Lower leg skin (tissue), 4 donors: ENCODE measurements around the gene TBC1D24. TPM values are rescaled to one million over a fixed set of nuclear protein-coding genes. Genes with fewer than 3 reads are reported as not detected.

Experiments
- DNase-seq, 2 donors: peaks; one replicate each; pipeline ENCODE4 v3.0.0-alpha.2; 2019; ENCODE audit warnings: low spot score in 2 of 2
- H3K4me3 ChIP-seq: fragments of 200-600 bp; sonication (generic); 2 replicates; pipeline ENCODE4 v1.5.1; 2017; ENCODE audit warnings: mild to moderate bottlenecking, low read depth; ENCODE audit not compliant: poor library complexity, severe bottlenecking
- CTCF ChIP-seq, 3 donors: fragments of 450-650 bp; IDR thresholded peaks; one replicate each; pipeline ENCODE4 v1.5.1; 2016; ENCODE audit warnings: antibody characterized with exemption in 3 of 3, mild to moderate bottlenecking in 3 of 3, moderate library complexity in 2 of 3
- POLR2A ChIP-seq, 2 donors: fragments of 450-650 bp; IDR thresholded peaks; one replicate each; pipeline ENCODE4 v1.6.1; 2016 to 2017; ENCODE audit warnings: antibody characterized with exemption in 2 of 2, mild to moderate bottlenecking in 1 of 2, moderate library complexity in 1 of 2
- WGBS, 2 donors: methylation state at CpG; one replicate each; pipeline ENCODE4 v1.1.5; 2018; 5-methylcytosine and 5-hydroxymethylcytosine counted together
- intact Hi-C: fragments of 100-400 bp; cut with DNase I; formaldehyde crosslinking; loops from one replicate; pipeline ENCODE4 v1.15.0; 2023; ENCODE audit warnings: low total_unique reads
- total RNA-seq, 4 donors: library from RNA; depleted of rRNA; stranded (reverse); fragments of >200 nt; gene quantifications; one replicate each; pipeline ENCODE4 v1.1.0, GENCODE V29; 2016

Gene TBC1D24
- total RNA-seq, 4 donors from 2014 or later: 12.1 to 19.1 (median 15.3) TPM

DNA sequence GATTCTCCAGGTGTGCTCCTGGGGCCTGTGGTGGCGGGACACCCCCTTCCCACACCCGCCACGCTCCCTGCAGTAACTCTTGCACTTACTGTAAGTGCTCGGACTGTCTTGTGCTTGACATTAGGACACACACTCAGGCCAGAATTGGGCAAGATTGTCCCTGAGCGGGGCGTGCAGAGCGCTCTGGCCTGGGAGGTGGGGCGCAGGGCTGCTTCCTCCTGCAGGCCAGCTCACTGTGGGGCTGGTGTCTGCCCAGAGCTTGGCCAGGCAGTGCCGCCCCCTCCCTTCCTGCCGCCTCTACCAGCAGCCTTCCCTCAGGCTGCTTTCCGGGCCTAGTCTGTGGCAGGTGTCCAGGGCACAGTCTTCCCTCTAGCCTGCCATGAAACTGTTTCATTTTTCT, 32.7 kb downstream of the TBC1D24 start:
- DNase-seq: no peak
- 85 to 86% methylated on average over 8 to 11 of the region's 11 CpGs for WGBS, 2 donors
- TF ChIP-seq CTCF (IDR thresholded peaks at IDR 0.05) (no peak), POLR2A (IDR thresholded peaks at IDR 0.05) (no peak)
- no peak overlapping the region for H3K4me3 ChIP-seq
- intact Hi-C loops: loop anchor here (10.0 kb wide), 1 partner anchor 273 kb away; the partner anchor contains the start of gene DNASE1L2

DNA sequence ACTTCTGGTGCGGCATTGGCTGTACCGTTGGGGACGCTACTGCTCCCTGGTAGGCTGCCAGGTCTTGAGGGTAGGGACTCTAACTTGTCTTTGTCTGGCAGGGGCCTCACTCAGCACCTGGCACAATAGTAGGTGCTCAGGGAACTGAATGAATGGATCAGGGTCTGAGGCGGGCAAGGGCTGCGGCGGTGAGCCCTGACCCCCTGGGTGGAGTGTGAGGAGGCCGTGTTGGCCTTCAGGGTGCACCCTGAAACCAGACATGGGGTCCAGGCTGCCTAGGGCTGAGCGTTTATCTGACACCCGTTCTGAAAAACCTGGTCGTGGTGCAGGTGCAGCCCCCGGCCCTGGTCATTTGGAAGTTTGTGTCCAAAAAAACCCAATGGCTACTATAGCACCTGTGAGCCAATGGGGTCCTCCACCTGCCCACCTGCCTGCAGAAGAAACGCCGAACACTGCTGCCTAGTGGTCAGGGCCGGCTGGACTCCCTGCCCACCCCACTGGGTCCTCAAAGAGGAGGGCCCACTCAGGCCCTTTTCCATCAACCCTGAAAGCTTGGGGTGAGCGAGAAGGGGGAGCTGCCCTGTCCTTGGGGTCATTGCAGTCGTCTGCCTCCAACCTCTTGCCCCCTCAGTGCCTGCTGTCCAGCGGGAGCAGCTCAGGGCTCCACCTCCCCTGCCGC, 33.9 kb downstream of the TBC1D24 start:
- TF ChIP-seq POLR2A (IDR thresholded peaks at IDR 0.05): no peak
- TF ChIP-seq CTCF (IDR thresholded peaks at IDR 0.05): no peak
- 89 to 93% methylated on average over 17 to 18 of the region's 18 CpGs for whole genome bisulfite sequencing, 2 donors
- no peak overlapping the region for H3K4me3 ChIP-seq
- intact Hi-C loops: loop anchor here (10.0 kb wide), 1 partner anchor 274 kb away; the partner anchor contains the start of gene DNASE1L2
- DNase-seq: no peak

- WGBS, 2 donors: 37 to 52% methylated on average over 24 of the region's 24 CpGs
- intact Hi-C loops: no loop called here
- peak in 1 of 2 donors; percentile 96 for DNase-seq
- no peak overlapping the region for H3K4me3 ChIP-seq
- TF ChIP-seq CTCF (IDR thresholded peaks at IDR 0.05): no peak
- no peak for TF ChIP-seq POLR2A (IDR thresholded peaks at IDR 0.05)
These were observed 36.3 kb downstream of the TBC1D24 start for GRCh38 chr16:2511128-2511800.

DNA sequence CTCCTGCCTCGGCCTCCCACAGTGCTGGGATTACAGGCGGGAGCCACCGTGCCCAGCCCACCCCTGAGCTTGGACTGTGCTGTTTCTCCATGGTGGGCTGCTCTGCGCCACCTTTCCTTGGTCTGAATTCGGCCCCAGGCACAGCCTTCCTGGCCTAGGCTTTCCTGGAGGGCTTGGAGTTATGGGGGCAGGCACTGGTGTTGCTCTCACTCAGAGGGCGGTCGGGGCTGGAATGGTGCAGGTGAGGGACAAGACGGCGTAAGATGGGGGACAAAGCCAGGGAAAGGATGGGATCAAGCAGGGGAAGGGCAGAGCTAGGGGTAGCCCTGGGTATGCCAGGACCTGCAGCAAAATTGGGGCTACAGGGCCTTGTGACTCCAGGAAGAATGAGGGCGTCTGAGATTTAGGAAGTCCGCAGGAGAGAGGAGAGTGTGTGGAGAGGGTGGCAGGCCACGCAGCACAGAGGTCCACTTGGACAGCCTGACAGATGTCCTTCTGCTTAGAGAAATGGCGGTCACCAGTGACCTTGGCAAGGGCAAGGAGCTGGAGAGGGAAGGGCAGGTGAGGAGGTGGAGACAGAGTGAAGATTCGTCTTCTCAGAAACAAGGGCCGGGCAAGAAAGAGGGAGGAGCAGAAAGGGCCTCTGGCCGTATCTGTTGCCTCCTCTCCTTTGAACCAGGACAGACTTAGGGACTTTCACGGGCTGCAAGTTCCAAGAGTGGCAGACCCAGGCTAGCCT, 37.2 kb downstream of the TBC1D24 start:
- WGBS, 2 donors: 84 to 87% methylated on average over 17 of the region's 17 CpGs
- no peak for DNase-seq
- intact Hi-C loops: no loop called here
- TF ChIP-seq POLR2A (IDR thresholded peaks at IDR 0.05) (no peak), CTCF (IDR thresholded peaks at IDR 0.05) (no peak)
- H3K4me3 ChIP-seq: no peak overlapping the region

DNA sequence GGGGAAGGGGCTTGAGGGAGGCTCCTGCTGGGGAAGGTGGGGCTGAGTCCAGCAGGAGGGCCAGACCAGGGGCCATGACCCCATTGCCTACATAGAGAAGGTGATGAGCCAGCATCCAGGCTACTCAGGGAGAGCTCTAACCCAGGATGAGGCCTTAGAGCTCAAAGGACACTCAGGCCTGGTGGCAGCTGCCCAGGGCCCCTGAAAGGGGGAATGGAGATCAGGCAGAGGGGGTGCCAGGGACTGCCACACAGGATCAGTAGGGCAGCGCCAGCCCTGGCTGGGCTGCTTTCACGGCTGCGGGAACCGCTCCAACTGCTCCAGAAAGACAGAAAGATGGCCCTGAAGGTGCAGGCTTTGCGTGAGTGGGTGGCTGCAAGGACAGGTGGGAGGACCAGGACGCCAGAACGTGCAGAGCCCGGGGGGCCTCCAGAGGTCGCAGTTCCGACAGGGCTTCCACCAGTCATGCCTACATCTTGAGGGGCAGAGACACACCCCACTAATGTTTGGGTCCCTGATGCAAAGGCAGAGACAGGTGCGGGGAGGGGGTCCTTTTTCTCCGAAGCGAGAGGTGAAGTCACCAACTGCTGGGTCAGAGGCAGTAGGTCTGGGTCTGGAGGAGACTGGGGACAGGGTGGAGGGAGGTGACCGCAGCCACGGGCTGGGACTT, 37.9 kb downstream of the TBC1D24 start:
- no peak for TF ChIP-seq POLR2A (IDR thresholded peaks at IDR 0.05)
- TF ChIP-seq CTCF (IDR thresholded peaks at IDR 0.05): no peak
- no peak for DNase-seq
- intact Hi-C loops: no loop called here
- 33 to 38% methylated on average over 15 of the region's 15 CpGs for WGBS, 2 donors
- H3K4me3 ChIP-seq: no peak overlapping the region
